SK-N-SH (cell line): ENCODE results near the gene UBA3. TPM values are rescaled to one million over a fixed set of nuclear protein-coding genes. Genes with fewer than 3 reads are reported as not detected.

Source experiments
- CTCF ChIA-PET: fragments of 300-600, 350-600 bp; formaldehyde crosslinking; extraction: SDS; loops from one replicate; lab custom pipeline; 2021; lab: Yijun Ruan, JAX
- POLR2A ChIA-PET: fragments of 350-600 bp; sonication (Branson Sonifier 250); formaldehyde crosslinking; extraction: SDS; loops from one replicate; lab custom pipeline; 2020; ENCODE audit warnings: antibody characterized with exemption, inconsistent platforms; lab: Yijun Ruan, JAX
- DNase-seq: peaks from one replicate; pipeline ENCODE4 v3.0.0; 2012
- H2AFZ ChIP-seq: fragments of 200-600 bp; sonication (generic); 2 replicates; pipeline ENCODE4 v1.8.1; 2016; ENCODE audit warnings: antibody characterized with exemption, mild to moderate bottlenecking, low read depth
- H3F3A ChIP-seq: fragments of 200-600 bp; sonication (generic); replicated peaks from 2 replicates; pipeline ENCODE3; 2016; ENCODE audit warnings: antibody characterized with exemption, mild to moderate bottlenecking; ENCODE audit not compliant: insufficient read depth
- H3K27ac ChIP-seq, 2 experiments: fragments of 200-500 bp in 1 of 2; fragments of 200-600 bp in 1 of 2; sonication (Bioruptor generic) in 1 of 2; sonication (generic), shearing (Covaris generic) in 1 of 2; 2 replicates each; pipeline versions ENCODE4 v1.5.1 to v1.6.1; 2014 to 2016; ENCODE audit warnings: low read depth in 2 of 2, inconsistent platforms in 1 of 2, low read length in 1 of 2, mild to moderate bottlenecking in 1 of 2, mixed read lengths in 1 of 2
- H3K27me3 ChIP-seq: fragments of 200-600 bp; sonication (generic), shearing (Covaris generic); 2 replicates; pipeline ENCODE4 v1.6.1; 2016; ENCODE audit warnings: mixed run types; ENCODE audit not compliant: insufficient read depth
- H3K36me3 ChIP-seq, 2 experiments: fragments of 200-500 bp in 1 of 2; fragments of 200-600 bp in 1 of 2; sonication (Bioruptor generic) in 1 of 2; sonication (generic) in 1 of 2; replicated peaks in 1 of 2; 2 replicates each; pipeline versions ENCODE3 to v1.5.1; 2014 to 2016; ENCODE audit warnings: low read length in 1 of 2, mild to moderate bottlenecking in 1 of 2; ENCODE audit not compliant: insufficient read depth in 2 of 2, control insufficient read depth in 1 of 2
- H3K4me1 ChIP-seq, 2 experiments: fragments of 200-500 bp in 1 of 2; fragments of 200-600 bp in 1 of 2; sonication (Bioruptor generic) in 1 of 2; sonication (generic), shearing (Covaris generic) in 1 of 2; 2 replicates each; pipeline versions ENCODE4 v1.5.1 to v1.6.1; 2014 to 2016; ENCODE audit warnings: low read depth in 1 of 2, low read length in 1 of 2, mixed run types in 1 of 2; ENCODE audit not compliant: insufficient read depth in 2 of 2, control insufficient read depth in 1 of 2
- H3K4me2 ChIP-seq: fragments of 200-600 bp; sonication (generic), shearing (Covaris generic); 2 replicates; pipeline ENCODE4 v1.6.1; 2017; ENCODE audit warnings: mixed run types
- H3K4me3 ChIP-seq, 2 experiments: fragments of 200-500 bp in 1 of 2; fragments of 200-600 bp in 1 of 2; sonication (Bioruptor generic) in 1 of 2; sonication (generic), shearing (Covaris generic) in 1 of 2; 2 replicates each; pipeline versions ENCODE4 v1.5.1 to v1.8.1; 2014 to 2016; ENCODE audit warnings: low read depth in 2 of 2, inconsistent platforms in 1 of 2, low read length in 1 of 2, mild to moderate bottlenecking in 1 of 2, mixed read lengths in 1 of 2, moderate library complexity in 1 of 2
- H3K79me2 ChIP-seq: fragments of 200-600 bp; sonication (generic); 2 replicates; pipeline ENCODE4 v1.8.1; 2017; ENCODE audit warnings: mild to moderate bottlenecking; ENCODE audit not compliant: insufficient read depth
- H3K9ac ChIP-seq: fragments of 200-600 bp; sonication (generic); 2 replicates; pipeline ENCODE4 v1.6.1; 2017; ENCODE audit warnings: mixed run types
- H3K9me2 ChIP-seq: fragments of 200-600 bp; sonication (generic); 2 replicates; pipeline ENCODE4 v1.6.1; 2017; ENCODE audit warnings: mixed run types
- H3K9me3 ChIP-seq: fragments of 200-600 bp; sonication (generic); 2 replicates; pipeline ENCODE4 v1.6.1; 2017; ENCODE audit warnings: mixed run types, mild to moderate bottlenecking, moderate library complexity
- H4K20me1 ChIP-seq: fragments of 200-600 bp; sonication (generic); 2 replicates; pipeline ENCODE4 v1.6.1; 2017; ENCODE audit warnings: mild to moderate bottlenecking, mixed run types; ENCODE audit not compliant: insufficient read depth
- EP300 ChIP-seq, 2 experiments: IDR thresholded peaks; 2 replicates each; pipeline versions ENCODE4 v1.4.0 to v1.6.1; 2012; ENCODE audit warnings: borderline replicate concordance in 1 of 2, low read depth in 1 of 2, low read length in 1 of 2
- FOSL2 ChIP-seq: IDR thresholded peaks from 2 replicates; pipeline ENCODE4 v1.4.0; 2012; ENCODE audit warnings: low read depth, mild to moderate bottlenecking, moderate library complexity, borderline replicate concordance
- FOXJ3 ChIP-seq: sonication (generic); formaldehyde crosslinking; IDR thresholded peaks from 2 replicates; pipeline ENCODE4 v1.5.1; 2020; ENCODE audit warnings: mild to moderate bottlenecking, missing genetic modification reagents
- FOXM1 ChIP-seq: IDR thresholded peaks from 2 replicates; pipeline ENCODE4 v1.4.0; 2012; ENCODE audit warnings: low read depth, mild to moderate bottlenecking
- IRF3 ChIP-seq: fragments of 150-350 bp; IDR thresholded peaks from 2 replicates; pipeline ENCODE4 v1.6.1; 2016; ENCODE audit warnings: mild to moderate bottlenecking, low read depth, low read length
- JUND ChIP-seq: IDR thresholded peaks from 2 replicates; pipeline ENCODE4 v1.4.0; 2012
- MEF2A ChIP-seq: IDR thresholded peaks from 2 replicates; pipeline ENCODE4 v1.4.0; 2012; ENCODE audit warnings: low read depth, borderline replicate concordance
- MXI1 ChIP-seq: IDR thresholded peaks from 2 replicates; pipeline ENCODE4 v1.6.1; 2012; ENCODE audit warnings: mild to moderate bottlenecking, low read depth, low read length, improper control_type of control experiment
- POLR2AphosphoS5 ChIP-seq: IDR thresholded peaks from 2 replicates; pipeline ENCODE4 v1.6.1; 2012; ENCODE audit warnings: low read depth, low read length
- REST ChIP-seq: IDR thresholded peaks from 2 replicates; pipeline ENCODE4 v1.6.1; 2012; ENCODE audit warnings: mild to moderate bottlenecking, low read depth, low read length, moderate library complexity
- RXRA ChIP-seq: IDR thresholded peaks from 2 replicates; pipeline ENCODE4 v1.4.0; 2012; ENCODE audit warnings: low read depth, mild to moderate bottlenecking, borderline replicate concordance
- SMC3 ChIP-seq: IDR thresholded peaks from 2 replicates; pipeline ENCODE4 v1.6.1; 2012; ENCODE audit warnings: low read depth, low read length, improper control_type of control experiment
- TEAD4 ChIP-seq: IDR thresholded peaks from 2 replicates; pipeline ENCODE4 v1.4.0; 2012; ENCODE audit warnings: mild to moderate bottlenecking, borderline replicate concordance; ENCODE audit not compliant: insufficient read depth
- WGBS: methylation state at CpG from one replicate; pipeline ENCODE4 v1.1.6; 2017; ENCODE audit warnings: low lambda C conversion rate; 5-methylcytosine and 5-hydroxymethylcytosine counted together
- polyA plus RNA-seq, 3 experiments: library from polyadenylated mRNA; depleted of rRNA; stranded (reverse); fragments of >200 nt; gene quantifications; 2 replicates each; pipeline ENCODE4 v1.2.3, GENCODE V29; 2012

UBA3 gene
- polyA plus RNA-seq, 1 of the 3 experiments (the other 2 are of a cell fraction) = 43.0 TPM

DNA sequence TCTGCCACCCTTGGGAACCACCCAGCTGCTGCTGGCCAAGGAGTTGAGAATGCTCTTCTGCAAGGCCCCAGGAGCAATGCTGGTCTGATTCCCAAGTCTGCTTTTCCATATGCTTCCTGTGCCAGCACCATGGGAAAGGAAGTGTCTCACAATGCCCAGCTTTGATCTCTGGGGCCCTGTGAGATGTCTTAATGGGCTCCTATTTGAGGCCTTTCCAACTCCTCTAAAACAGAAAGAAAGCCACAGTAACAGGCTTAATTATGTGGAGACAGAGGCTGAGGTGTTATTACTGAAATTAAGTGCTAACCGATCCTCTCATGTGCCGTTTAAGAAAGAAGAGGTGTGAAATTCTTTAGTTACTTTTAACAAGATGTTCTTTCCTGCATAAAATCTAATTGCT, 71.2 kb downstream of the UBA3 start:
- H3F3A ChIP-seq = peaks cover 9% of the 10 kb centered on the region
- H3K27me3 ChIP-seq = no peaks in the 10 kb centered on the region
- H3K79me2 ChIP-seq = no peaks in the 10 kb centered on the region
- H3K9me2 ChIP-seq = no peaks in the 10 kb centered on the region
- no peak for DNase-seq
- POLR2A ChIA-PET = no interaction called here
- peaks cover 0 to 12% of the 10 kb centered on the region in 2 experiments; a peak in 2 of 4 replicates for H3K4me1 ChIP-seq
- H3K9me3 ChIP-seq = no peaks in the 10 kb centered on the region
- H3K27ac ChIP-seq = no peak overlapping the region
- H3K36me3 ChIP-seq = peaks cover 15 to 48% of the 10 kb centered on the region in 2 experiments
- CTCF ChIA-PET = no interaction called here
- no peak overlapping the region for H3K4me2 ChIP-seq
- H3K9ac ChIP-seq = no peak overlapping the region
- TF ChIP-seq SMC3 = no peak
- TF ChIP-seq RXRA = no peak
- no peaks in the 10 kb centered on the region for H4K20me1 ChIP-seq
- no peak overlapping the region for H2AFZ ChIP-seq
- 95% methylated on average over 2 of the region's 2 CpGs for WGBS
- no peak overlapping the region for H3K4me3 ChIP-seq

- Histone ChIP-seq H4K20me1 (no peaks in the 10 kb centered on the region), H3K79me2 (no peaks in the 10 kb centered on the region), H3K9me2 (no peaks in the 10 kb centered on the region), H2AFZ (no peak overlapping the region), H3K4me2 (no peak overlapping the region), H3F3A (no peaks in the 10 kb centered on the region), H3K4me3 (no peak overlapping the region), H3K9ac (no peak overlapping the region), H3K27ac (no peak overlapping the region), H3K4me1 (no peaks in the 10 kb centered on the region; a peak in 1 of 4 replicates), H3K36me3 (peaks cover 41 to 57% of the 10 kb centered on the region in 2 experiments), H3K9me3 (no peaks in the 10 kb centered on the region), H3K27me3 (no peaks in the 10 kb centered on the region)
- WGBS = 95% methylated on average over 5 of the region's 5 CpGs
- ChIA-PET CTCF (interaction anchor here (0.9 to 1.6 kb wide), 5 partner anchors 8 to 404 kb away, joined by 3 to 5 read pairs (median 4); partner anchors contain the start of gene EOGT), POLR2A (no interaction called here)
- no peak for DNase-seq
- no peak for TF ChIP-seq TEAD4
- no peak for TF ChIP-seq FOXJ3
- no peak for TF ChIP-seq MXI1
- TF ChIP-seq FOSL2 = no peak
- no peak for TF ChIP-seq MEF2A
- TF ChIP-seq POLR2AphosphoS5 = no peak
- no peak for TF ChIP-seq FOXM1
Observed at GRCh38 chr3:69005791-69006482, 74.2 kb downstream of the UBA3 start.

DNA sequence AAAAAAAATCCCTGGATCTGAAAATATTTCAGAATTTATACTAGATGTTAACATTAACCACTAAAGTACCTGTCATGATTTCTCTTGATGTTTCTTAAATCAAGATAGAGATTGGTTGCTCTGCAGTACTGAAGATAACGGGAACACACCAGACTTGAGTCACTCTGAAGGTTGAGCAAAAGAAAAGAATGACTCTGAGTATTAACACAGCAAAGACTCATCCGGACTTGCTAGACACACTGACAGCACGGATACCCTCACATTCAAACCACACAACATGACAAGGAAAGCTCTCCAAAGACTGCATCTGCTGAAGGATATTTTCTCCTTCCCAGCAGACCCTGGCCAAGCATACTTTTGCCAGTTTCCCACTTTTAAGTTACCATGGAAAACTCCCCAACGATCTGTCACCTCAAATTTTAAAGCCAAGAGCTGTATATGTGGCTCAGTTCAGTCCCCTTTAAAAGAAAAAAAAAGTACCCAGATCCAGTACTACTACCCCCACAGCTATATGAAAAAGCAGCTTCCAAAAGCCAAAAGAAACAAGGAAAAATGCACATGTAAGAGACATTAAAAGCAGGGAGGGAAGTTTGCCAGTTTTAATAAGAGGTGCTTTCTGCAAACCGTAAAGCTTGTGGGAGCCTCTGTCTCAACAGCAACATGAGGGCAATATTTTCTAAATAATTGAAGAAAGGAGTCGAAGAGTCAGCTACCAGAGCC, 74.9 kb downstream of the UBA3 start:
- no peaks in the 10 kb centered on the region for H3K79me2 ChIP-seq
- no peak overlapping the region for H3K9ac ChIP-seq
- CTCF ChIA-PET = interaction anchor here (0.9 to 1.4 kb wide), 3 partner anchors 8 to 405 kb away, joined by 3 to 4 read pairs (median 3); partner anchors contain the start of gene EOGT
- no peak overlapping the region for H2AFZ ChIP-seq
- no peak overlapping the region for H3K4me3 ChIP-seq
- TF ChIP-seq IRF3 (no peak), REST (no peak), MXI1 (no peak), JUND (no peak), FOXM1 (no peak), EP300 (IDR thresholded peaks at IDR 0.05; ENCODE audit: borderline replicate concordance in 1 of 2, low read depth in 1 of 2, low read length in 1 of 2) (no peak)
- no peaks in the 10 kb centered on the region for H3K9me3 ChIP-seq
- peaks cover 44 to 51% of the 10 kb centered on the region in 2 experiments for H3K36me3 ChIP-seq
- H3K4me1 ChIP-seq = no peaks in the 10 kb centered on the region; a peak in 1 of 4 replicates
- no peaks in the 10 kb centered on the region for H3K9me2 ChIP-seq
- no peaks in the 10 kb centered on the region for H3F3A ChIP-seq
- WGBS = 83% methylated on average over 6 of the region's 6 CpGs
- no peak overlapping the region for H3K27ac ChIP-seq
- H3K4me2 ChIP-seq = no peak overlapping the region
- H4K20me1 ChIP-seq = no peaks in the 10 kb centered on the region
- POLR2A ChIA-PET = no interaction called here
- no peaks in the 10 kb centered on the region for H3K27me3 ChIP-seq
- DNase-seq = no peak
